HG03520 (cell line): ENCODE results near the gene TMC8.

Source experiments
- ATAC-seq: cut with Tn5 transposase; IDR thresholded peaks from one replicate; pipeline ENCODE4 v1.9.1; 2021; ENCODE audit warnings: mild to moderate bottlenecking, moderate library complexity; ENCODE audit not compliant: unreplicated experiment

TMC8 gene

GRCh38 chr17:78122931-78123249 lies 7.7 kb upstream of the TMC8 start:
- ATAC-seq = no peak

DNA sequence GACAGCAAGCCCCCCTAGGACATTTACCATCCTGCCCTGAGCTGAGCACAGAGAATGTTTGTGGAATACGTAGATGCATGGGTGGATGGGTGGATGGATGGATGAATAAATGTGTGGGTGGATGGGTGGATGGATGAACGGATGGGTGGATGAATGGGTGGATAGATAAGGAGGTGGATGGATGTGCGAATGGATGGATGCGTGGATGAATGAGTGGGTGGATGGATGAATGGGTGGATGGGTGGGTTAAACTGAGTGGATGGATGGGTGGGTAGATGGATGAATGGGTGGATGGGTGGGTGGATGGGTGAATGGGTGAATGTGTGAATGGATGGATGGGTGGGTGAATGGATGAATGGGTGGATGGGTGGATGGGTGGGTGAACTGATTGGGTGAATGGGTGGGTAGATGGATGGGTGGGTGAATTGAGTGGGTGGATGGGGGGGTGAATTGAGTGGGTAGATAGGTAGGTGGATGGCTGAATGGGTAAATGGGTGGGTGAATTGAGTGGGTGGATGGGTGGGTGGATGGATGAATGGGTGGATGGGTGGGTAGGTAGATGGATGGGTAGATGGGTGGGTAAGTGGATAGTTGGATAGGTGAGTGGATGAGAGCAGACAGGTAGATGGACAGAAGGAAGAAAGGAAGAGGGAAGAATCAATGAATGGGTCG lies 7.2 kb upstream of the TMC8 start:
- ATAC-seq = no peak

DNA sequence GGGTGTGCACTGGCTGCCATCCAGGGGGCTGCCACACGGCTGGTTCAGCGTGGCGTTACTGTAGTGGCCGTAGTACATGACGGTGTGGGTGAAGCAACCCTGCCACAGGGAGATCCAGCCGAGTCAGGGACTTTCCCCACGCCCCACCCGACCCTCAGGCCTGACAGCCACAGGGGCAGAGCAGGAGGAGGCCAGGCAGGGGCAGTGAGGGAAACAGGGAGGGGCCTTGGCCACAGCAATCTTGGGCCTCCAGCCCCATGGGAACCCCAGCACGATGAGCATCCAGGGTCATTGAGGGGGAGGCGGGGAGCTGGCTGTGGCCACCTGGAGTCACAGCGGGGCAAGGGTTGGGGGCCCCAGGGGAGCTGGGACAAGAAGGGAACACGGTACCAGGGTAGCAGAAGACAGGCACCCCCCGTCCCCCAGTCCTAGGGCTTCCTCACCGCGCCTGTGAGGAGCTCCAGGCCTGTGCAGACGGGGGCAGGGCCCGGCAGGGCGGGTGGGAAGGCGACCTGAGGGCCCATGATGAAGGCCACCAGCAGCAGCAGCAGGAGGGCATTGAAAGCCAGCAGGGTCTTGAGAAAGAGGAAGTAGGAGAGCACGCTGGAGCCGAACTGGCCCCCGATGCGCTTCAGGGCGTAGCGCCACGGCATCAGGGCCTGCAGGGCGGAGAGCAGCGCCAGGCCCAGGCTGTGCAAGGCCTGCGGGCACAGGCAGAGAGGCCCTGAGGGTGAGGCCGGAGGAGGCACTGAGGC lies 6.3 kb upstream of the TMC8 start:
- no peak for ATAC-seq

GRCh38 chr17:78124836-78125137 lies 5.8 kb upstream of the TMC8 start:
- no peak for ATAC-seq

- ATAC-seq = no peak
Observed at GRCh38 chr17:78125138-78125913, 5.2 kb upstream of the TMC8 start.

DNA sequence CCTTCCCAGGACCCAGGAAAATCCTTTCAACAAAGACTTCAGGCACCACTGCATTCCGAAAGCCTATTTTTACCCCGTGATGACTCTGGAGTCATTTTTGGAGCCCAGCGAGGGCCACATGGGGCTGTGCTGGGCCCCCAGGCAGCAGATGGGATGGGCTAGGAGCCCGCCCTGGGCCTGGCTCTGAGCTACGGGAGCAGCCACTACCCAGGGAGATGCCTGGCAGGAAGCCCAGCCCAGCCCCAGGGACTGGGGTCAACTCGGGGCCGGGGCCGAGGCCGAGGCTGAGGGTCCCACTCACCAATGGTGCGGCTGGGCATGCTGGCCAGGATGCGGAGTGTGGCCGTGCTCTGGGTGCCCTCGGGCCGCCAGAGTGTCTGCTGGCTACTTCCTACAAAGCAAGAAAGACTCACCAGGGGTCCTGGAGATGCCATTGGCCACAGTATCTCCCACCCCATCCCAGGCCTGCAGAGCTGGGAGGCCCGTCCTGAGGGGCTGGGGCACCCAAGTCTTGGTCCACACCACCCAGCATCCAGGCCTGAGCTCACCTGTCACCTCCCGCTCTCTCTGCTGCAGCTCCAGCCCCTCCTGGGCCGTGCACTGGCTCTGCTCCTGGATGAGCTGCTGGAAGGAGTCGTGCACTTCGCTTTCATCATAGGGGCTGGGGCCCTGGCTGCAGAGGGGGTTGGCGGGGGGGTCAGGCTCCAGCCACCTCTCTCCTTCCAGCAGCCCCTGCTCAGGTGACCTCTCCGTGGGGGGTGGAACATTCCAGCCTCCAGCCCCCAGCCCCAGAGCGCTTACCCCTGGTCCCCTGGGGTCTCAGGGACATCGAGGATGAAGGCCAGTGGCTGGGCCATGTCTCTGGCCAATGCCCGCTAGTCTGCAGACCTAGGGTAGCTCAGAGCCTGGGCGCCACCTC lies 4.3 kb upstream of the TMC8 start:
- no peak for ATAC-seq

GRCh38 chr17:78126895-78127238 lies 3.7 kb upstream of the TMC8 start:
- ATAC-seq = no peak

- ATAC-seq = no peak
Observed at GRCh38 chr17:78127239-78127887, 3.2 kb upstream of the TMC8 start.

GRCh38 chr17:78127888-78128550 lies 2.6 kb upstream of the TMC8 start:
- ATAC-seq = no peak

DNA sequence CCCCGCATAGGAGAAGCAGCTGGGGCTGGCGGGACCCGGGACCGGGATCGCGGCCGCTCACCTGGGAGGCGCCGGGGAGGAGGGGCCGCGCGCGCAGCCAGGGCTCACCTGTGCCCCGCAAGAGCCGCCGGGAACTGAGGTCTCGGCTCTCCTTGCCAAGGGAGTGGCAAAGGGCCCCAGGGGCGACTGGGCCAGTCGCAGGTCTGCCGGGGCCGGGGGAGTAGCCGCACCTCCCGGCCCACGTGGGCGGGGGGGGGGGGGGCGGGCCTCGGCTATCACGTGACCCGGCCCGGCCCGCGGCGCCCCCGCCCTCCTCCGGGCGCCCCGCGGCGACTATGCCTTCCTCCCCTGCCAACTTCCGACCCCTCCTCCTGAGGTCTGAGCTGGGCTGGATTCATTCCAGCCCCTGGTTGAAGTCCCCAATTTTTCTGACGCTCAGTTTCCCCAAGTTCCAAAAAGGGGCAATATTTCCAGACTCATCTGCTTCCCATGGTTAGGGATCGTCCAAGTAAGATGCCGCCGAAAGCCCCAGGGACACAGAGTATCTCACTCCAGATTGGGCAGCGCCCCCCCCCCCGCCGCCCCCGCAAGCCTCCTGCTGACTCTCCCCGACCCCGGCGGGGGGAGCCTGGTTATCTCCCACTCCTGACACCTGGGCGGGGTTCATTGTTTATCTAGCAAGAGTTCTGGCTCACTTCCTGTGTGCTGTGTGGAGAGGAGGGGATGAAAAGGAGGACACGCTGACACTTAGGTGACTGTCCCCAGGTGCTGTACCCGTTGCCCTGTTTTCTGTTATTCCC lies 1.8 kb upstream of the TMC8 start, which contains the start of gene TMC6:
TMC6 (minus strand) TSS at position 205 of the 800 bp plus-strand sequence. CDS start 1,923 bp downstream, outside the sequence.
- ATAC-seq = no peak

DNA sequence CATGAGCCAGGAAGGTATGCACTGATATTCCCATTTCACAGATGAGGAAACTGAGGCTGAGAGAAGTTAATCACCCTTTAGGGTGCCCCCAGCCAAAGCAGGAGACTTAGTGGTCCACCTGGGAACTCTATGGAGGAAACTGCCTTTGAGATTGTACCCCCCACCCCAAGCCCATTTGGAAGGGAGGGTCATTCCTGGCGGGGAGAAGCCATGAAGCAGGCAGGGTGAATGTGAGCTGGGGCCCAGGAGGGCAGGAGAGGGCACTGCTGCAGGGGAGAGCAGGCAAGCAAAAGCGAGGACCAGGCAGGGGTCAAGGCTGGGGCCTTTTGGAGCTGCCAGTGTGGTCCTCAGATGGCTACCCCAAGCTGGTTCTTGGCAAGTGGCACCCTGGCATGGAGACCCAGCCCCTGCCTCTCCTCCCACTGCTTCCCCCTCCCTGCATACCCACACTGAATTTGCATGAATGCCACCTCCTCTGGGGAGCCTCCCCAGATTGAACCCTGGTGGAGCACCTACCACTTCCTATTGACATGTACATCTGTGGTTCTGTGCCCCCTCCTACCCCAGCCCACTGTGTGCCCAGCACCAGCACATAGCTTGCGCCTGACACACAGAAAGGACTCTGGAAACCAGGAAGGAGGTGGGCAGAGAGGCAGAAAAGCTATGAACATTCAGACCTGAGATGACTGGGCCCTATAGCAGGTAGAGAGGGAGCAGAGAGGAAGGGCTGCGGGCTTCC lies 1.1 kb upstream of the TMC8 start:
- no peak for ATAC-seq

- no peak for ATAC-seq
Observed at GRCh38 chr17:78130090-78130436, 508 bp upstream of the TMC8 start.

GRCh38 chr17:78131172-78132083 lies 857 bp downstream of the TMC8 start:
- no peak for ATAC-seq

DNA sequence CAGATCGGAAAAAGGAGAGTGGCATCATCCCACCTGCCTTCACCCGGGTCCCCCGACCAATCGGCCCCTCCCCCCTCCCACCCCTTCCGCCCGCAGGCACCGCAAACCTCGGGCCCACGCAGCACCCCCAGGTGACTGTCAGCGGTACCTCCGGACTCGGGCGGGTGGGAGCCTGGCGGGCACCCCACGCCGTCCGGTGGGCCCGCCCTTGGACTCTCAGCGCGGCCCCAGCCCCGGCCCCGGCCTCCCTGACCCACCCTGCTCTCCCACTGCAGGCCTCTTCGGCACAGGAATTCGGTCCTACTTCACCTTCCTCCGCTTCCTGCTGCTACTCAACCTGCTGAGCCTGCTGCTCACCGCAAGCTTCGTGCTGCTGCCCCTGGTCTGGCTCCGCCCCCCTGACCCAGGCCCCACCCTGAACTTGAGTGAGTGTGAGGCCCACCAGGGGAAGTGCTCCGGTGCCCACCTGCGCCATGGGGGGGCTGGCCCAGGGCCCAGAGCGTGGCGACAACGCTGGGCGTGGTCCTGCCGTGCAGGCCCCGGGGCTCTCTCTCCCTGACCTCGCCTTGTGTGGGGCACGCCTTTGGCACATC lies 1.6 kb downstream of the TMC8 start:
- ATAC-seq = no peak

DNA sequence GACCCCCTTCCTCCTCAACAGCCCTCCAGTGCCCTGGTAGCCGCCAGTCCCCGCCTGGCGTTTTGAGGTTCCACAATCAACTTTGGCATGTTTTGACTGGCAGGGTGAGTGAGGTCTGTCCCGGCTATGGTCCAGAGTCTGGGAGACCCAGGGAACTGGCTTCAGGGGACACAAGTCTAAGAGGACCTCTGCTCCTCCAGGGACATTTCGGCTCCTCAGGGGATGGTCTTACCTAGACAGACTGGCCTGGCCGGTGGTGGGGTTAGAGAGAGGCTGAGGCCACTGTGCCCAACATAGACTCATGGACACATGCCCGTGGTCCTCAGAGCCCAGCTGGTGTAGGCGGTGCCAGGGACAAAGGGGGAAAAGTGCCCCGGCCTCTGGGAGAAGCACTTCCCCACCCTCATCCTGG lies 2.2 kb downstream of the TMC8 start:
- no peak for ATAC-seq

- ATAC-seq = no peak
Observed at GRCh38 chr17:78133179-78133951, 2.8 kb downstream of the TMC8 start.
